Right lung (tissue), 10 donors: ENCODE measurements around the gene BBOF1. TPM values are rescaled to one million over a fixed set of nuclear protein-coding genes. Genes with fewer than 3 reads are reported as not detected.
"Not testable (repeated sequence)": the region's sequence is repeated elsewhere in the genome, so short reads cannot be mapped to it uniquely, and the experiment has no call there.

ENCODE experiments used
- DNase-seq, 2 donors: peaks; one replicate each; pipeline ENCODE4 v3.0.0-alpha.2; 2013
- long read RNA-seq, 8 donors: transcript quantifications; one replicate each; lab custom pipeline, GENCODE V29; 2026
- polyA plus RNA-seq, 5 donors: library from polyadenylated mRNA; unstranded; fragments of 120-200 nt; gene quantifications; one replicate each; pipeline versions ENCODE4 v1.2.1 to v1.2.3, GENCODE V29; 2013; ENCODE audit warnings: inconsistent platforms in 1 of 5, low replicate concordance in 1 of 5; ENCODE audit not compliant: insufficient read length in 5 of 5, insufficient read depth in 1 of 5

The BBOF1 gene, protein sequence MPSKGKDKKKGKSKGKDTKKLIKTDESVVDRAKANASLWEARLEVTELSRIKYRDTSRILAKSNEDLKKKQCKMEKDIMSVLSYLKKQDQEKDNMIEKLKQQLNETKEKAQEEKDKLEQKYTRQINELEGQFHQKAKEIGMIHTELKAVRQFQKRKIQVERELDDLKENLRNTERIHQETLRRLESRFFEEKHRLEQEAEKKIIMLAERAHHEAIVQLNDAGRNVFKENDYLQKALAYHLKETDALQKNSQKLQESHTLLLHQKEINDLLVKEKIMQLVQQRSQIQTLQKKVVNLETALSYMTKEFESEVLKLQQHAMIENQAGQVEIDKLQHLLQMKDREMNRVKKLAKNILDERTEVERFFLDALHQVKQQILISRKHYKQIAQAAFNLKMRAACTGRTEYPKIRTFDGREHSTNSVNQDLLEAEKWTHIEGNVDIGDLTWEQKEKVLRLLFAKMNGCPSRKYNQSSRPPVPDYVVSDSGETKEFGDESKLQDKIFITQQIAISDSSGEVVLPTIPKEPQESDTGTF
- 10 to 100 TPM; 13.1 to 35.2 (median 15.5) TPM for polyA plus RNA-seq
- long read RNA-seq, donor 1, result 0 reads
- long read RNA-seq, donor 2, result 0 reads
- long read RNA-seq, donor 3, partial matches to known transcripts, result 6 of 7 reads
- long read RNA-seq, donor 3, other reads (novel, unspliced or antisense), result 0 of 7 reads
- long read RNA-seq, donor 4, partial matches to known transcripts, result 9 of 10 reads
- long read RNA-seq, donor 4, other reads (novel, unspliced or antisense), result 0 of 10 reads
- long read RNA-seq, donor 5, result 0 reads
- long read RNA-seq, donor 6, result 0 reads
- long read RNA-seq, donor 7, partial matches to known transcripts, result 0 of 11 reads
- long read RNA-seq, donor 7, other reads (novel, unspliced or antisense), result 11 of 11 reads
- long read RNA-seq, donor 8, partial matches to known transcripts, result 0 of 2 reads
- long read RNA-seq, donor 8, other reads (novel, unspliced or antisense), result 0 of 2 reads

DNA sequence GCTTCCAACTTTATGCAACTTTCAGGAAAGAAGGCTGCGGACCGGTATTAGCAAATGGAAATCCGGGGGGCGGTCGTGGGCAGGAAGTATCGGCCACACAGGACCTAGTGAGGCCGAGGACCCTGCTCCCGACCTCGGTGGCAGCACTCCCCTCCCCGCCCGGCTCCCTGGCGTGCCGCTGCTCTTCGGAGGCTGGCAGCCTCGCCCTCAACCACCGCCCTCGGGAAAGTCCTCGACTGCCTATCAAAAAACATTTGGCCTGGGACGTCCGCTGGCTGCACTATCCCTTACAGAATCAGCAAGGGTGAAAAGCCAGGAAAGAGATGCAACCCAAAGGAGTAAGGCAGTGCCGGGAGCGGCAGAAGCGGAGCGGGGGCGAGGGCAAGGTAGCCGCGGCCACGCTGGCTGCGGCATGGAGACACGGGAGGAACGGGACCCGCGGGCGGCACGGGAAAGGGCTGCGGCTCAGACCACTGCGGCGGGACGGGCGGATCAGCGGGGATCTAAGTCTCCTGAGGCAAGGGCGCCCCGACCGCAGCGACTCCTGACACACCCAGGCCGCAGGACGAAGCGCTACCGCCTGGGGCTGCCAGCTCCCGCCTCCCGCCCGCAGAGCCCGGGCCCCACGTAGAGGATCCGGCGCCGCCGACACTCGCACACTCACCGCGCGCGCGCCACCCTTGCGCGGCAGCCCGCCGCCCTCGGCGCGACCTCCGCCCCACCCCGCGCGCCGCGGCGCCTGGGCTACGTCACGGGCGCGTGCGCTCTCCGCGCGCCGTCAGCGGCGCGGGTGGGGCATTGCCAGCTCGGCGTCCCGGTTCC, at the start of gene BBOF1, which contains the start of gene ENTPD5:
TSS of gene BBOF1 (plus strand) at position 764 of the 822 bp plus-strand sequence. CDS start 130 bp downstream, outside the sequence.
TSS of gene ENTPD5 (minus strand) at position 703 of the 822 bp plus-strand sequence. CDS start 31,186 bp downstream, outside the sequence.
- DNase-seq, result peak; percentile 89 to 90

DNA sequence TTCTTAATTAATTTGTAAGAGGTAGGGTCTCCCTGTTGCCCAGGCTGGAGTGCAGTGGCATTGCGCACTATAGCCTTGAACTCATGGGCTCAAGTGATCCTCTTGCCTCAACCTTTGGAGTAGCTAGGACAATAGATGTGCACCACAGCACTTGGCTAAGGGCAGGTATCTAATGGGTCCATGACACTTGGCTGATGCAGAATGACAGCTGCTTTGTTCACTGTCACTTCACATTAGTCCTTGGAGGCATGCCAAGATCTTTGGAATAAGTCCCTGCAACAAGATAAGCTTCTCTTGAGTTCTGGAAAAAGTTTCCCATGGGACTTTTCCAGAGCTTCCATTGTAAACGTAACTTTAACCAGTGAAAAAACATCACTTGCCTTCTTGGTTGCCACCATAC, 45.7 kb upstream of the BBOF1 start:
- no peak for DNase-seq

DNA sequence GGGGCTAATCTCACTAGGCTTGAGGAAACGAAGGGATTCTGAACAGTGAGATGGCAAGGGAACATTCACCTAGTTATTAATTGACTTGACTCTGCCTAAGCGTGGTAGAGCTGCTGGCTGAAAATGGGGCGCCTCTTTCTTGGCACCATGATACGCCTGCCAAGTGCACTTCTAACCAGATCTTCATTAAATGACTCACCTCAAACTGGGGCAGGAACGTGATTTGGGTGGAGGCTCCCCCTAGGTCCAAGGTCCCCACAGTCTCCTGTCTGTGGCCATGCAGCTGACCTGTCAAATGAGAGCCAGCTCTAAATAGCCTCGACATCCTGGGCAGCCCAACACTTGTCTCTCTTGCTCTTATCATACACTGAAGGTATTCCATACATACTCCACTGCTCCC, 43.0 kb upstream of the BBOF1 start:
- DNase-seq, result no peak

DNA sequence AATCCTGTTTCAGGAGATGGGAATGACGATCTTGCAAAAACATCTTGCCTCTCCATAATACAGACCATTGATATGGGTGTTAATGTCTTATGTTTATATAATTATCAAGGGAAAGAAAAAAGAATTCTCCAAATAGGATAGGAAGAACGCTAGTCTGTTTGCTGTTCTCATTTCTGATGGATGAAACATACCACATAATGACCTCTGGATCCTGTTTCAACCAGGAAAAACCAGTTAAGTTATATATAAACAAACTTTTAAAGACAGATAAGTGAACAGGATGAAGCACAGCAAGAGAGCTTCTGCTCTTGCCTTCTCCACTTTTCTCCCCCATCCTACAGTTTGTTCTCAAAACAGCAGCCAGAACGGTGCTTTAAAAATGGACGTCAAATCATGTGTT, 41.3 kb upstream of the BBOF1 start:
- no peak for DNase-seq

DNA sequence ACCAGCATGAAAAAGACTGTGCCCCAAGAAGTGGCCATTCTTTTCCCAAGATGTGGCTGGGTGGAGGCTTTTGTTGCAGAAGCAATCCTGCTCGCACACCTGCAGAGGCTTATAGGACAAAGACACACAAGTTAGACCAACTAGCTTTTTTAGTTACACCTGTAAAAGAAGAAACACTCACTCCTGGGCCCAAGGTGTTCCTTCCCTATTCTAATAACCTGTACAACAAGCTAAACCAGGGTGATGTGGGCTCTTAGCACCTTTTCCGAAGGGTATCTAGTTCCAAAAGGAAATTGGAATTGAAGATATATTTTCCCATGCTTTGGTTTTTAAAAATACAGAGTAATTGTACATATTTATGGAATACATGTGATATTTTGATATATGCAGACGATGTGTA, 31.1 kb upstream of the BBOF1 start:
- DNase-seq, result no peak

DNA sequence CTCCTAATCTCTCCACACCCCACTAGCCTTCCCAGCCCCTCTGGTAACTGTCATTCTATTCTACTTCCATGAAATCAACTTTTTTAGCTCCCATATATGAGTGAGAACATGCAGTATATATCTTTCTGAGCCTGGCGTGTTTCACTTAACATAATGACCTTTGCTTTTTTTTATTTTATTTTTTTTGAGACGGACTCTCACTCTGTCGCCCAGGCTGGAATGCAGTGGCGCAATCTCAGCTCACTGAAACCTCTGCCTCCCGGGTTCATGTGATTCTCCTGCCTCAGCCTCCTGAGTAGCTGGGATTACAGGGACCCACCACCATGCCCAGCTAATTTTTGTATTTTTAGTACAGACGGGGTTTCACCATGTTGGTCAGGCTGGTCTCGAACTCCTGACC, 30.5 kb upstream of the BBOF1 start:
- DNase-seq, result not testable (repeated sequence)

DNA sequence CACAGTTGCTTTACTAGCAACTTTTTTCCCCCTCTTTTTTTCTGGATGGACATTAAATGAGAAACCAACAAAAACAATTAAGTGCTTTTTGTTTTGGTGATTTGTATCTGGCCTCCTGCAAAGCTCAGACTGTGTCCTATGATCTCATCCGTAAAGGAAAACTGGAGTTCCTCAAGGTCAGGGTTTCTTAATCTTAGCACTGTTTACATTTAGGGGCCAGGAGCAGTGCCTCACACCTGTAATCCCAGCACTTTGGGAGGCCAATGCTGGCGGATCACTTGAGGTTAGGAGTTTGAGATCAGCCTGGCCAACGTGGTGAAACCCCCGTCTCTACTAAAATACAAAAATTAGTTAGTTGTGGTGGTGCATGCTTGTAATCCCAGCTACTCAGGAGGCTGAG, 28.1 kb upstream of the BBOF1 start:
- DNase-seq, result no peak

DNA sequence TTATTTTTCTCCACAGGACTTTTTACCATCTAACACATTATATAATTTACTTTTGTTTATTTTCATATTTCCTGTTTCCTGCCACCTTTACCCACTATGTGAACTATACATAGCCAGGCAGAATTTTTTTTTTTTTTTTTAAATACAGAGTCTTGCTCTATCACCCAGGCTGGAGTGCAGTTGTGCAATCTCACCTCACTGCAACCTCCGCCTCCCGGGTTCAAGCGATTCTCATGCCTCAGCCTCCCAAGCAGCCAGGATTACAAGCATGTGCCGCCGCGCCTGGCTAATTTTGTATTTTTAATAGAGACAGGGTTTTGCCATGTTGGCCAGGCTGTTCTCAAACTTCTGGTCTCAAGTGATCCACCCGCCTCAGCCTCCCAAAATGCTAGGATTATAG, 24.2 kb upstream of the BBOF1 start:
- not testable (repeated sequence) for DNase-seq

DNA sequence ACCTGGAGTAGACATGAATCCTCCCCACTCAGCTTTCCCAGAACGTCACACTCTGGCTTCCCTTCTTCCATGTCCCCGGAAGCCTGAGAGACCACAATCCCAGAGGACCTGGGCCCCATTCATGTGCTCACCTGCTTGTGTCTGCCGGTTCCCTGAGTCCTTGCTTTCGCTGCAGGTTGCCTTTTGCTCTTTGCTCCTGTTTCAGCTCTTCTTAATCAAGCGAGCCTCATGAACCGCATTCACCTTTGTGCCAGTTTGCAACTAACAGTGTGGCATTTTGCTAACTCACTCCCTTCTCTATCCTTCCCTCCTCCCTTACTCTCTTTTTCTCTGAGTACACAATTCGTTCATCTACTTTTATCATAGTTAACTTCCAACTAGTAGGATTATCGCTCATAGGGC, 23.2 kb upstream of the BBOF1 start:
- no peak for DNase-seq

DNA sequence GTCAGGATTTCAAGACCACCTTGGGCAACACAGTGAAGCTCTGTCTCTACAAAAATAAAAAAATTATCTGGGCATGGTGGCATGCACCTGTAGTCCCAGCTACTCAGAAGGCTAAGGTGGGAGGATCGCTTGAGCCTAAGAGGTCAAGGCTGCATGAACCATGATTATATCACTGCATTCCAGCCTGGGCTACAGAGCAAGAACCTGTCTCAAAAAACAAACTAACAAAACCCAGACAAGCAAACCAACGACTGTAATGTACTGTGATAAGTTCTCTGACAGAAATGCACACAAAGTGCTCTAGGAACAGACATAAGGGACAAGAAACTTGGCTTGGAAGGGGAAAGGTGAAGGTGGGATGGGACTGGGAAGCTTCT, 22.4 kb upstream of the BBOF1 start:
- no peak for DNase-seq

DNA sequence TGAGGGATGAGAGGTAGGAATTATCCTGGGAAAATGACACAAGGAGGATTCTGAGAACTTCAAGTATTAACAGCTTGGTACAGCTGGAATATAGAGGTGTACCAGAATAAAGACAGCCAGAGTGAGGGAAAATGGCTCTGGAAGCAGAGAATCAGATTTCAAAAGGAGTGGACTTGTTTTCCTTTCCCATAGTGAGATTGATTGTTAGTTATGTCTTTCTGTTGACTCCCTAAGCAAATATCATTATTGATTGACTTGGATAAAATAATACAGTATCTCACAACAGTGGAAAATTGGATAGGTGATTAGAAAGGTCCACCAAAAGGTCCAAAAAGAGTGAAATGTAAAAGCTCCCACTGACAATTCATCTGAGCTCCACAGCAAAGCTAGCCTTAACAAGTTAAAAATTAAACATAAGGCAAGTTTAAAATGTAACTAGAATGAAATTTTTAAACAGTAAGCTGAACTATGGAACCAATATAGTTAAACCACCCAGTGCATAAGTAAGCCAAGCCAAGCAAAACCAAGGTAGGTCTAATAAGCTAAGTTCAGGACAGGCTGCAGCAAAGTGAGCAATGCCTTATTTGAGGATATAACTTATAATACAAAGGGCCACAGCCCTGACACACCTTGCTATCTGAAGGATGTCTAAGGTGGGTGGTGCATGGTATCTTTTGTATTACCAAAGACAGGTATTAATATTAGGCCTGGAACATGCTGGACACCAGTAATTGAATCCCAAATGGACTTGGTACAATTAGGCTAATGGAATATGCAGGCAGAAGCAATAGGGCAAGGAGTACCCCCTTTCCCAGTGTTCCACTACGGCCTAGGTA, 21.8 kb upstream of the BBOF1 start:
- DNase-seq, result no peak

DNA sequence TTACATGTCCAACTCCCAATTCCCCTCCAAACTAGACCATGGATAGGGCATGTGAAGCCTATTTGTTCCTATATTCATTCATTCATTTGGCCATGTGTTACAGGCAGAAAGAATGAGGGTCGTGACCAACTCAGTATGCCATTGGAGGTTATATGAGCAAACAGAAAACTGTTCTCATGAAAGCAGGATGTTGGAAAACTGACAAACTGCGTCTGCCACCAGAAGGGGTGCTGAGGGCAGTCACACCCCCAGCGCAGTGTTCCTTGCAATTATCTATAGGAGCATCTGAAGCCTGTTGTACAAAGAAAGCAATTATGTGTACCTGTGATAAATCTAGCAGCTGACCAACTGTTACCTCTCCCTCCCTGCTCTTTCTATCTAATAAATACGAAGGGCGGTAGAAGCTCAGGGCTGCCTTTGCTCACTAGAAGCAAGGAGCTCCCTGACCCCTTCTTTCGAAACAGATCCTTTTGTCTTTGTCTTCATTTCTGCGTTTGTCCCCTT, 21.2 kb upstream of the BBOF1 start:
- no peak for DNase-seq

DNA sequence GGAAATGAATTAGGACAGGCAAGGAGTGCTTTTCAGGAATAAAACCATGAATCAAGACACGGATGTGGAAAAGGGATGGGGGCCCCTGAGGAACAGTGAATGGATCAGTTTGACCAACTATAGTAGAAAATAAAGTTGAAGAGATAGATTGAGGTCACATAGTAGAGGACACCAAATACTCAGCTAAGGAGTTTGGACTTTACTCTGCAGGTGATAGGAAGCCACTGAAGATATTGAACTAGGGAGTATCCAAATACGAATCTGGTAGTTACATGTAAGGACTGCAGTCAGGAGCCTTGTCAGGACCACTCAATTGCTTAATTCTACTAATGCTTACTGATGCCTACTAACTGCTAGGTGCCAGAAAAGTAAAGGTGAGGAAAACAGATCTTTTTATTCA, 20.4 kb upstream of the BBOF1 start:
- no peak for DNase-seq

DNA sequence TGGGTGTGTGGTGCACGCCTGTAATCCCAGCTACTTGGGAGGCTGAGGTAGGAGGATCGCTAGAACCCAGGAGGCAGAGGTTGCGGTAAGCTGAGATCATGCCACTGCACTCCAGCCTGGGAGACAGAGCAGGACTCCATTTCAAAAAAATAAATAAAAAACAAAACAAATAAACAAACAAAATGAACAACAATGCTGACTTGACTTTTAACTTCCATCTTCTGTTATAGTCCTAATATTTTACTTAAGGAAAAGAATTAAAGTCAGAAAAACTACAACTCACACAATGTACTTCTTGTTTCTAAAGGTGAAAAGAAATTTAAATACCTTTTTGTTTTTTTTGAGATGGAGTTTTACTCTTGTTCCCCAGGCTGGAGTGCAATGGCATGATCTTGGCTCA, 13.5 kb upstream of the BBOF1 start:
- DNase-seq, result not testable (repeated sequence)

DNA sequence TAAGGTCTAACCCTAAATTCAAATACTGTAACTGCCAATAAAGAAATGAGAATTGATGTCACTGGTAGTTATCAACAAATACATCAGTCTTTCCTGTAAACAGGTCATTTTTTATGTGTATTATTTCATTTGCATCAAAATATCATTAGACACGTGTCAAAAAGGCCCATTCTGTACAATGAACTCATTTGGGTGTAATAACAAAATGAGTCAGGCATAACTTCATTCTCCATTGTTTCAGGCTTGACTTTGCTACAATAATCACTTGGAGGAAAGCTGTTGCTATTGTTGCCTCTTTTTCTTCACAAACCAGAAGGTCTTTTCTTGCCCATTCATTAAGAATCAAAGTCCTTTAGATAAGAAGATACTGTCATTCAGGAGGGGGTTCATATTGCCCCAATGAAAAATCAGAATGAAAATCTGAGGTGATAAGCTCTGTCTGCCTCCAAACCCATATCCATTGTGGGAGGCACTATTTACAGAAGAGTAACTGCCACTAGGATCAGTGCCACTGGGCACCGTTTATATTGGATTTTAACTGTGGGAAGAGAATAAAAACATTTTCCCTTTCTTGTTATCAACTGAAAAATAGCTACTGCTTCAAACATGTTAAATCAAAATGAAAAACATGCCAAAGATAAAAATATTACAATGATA, 10.2 kb upstream of the BBOF1 start:
- DNase-seq, result no peak

DNA sequence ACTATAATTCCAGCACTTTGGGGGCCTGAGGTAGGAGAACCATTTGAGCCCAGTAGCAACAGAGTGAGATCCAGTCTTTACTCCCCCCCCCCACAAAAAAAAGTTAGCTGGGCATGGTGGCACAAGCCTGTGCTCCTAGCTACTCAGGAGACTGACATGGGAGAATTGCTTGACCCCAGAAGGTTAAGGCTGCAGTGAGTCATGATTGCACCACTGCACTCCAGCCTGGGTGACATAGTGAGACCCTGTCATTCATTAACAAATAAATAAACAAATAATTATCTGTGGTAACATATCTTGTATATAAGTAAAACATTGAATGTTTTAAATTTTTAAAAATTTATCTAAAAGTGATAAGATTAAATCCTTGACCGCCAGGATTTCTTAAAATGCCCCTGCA, 4.8 kb upstream of the BBOF1 start:
- no peak for DNase-seq

DNA sequence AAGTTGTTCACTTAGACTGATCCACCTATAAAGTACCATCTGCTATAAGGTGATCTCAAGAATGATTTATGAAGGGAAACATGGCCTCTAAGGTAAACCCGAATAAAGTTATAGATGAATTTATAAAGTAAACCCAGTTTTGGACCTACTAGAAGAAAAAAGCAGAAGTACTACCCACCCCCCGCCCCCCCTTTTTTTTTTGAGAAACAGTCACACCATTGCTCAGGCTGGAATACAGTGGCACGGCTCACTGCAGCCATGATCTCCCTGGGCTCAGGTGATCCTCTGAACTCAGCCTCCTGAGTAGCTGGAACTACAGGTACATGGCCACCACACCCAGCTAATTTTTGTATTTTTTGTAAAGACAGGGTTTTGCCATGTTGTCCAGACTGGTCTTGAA, 4.0 kb upstream of the BBOF1 start:
- DNase-seq, result no peak

DNA sequence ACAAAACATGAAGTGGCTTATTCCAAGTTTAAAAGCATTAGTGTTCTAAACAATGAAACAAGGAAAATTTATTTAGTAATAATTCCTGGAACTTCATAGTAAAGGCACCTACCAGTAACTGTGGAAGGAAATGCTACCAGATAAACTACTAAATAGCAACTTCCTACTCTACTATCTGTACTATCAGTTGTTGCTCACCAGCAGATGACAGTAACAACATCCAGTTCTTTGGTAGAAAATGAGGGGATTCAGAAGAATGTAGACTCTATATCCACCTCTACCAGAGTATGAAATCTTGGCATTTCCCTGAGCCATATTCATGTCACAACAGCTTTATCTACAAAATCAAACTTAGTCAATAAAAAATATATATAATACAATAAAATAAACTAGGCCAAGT, 3.2 kb upstream of the BBOF1 start:
- DNase-seq, result no peak

DNA sequence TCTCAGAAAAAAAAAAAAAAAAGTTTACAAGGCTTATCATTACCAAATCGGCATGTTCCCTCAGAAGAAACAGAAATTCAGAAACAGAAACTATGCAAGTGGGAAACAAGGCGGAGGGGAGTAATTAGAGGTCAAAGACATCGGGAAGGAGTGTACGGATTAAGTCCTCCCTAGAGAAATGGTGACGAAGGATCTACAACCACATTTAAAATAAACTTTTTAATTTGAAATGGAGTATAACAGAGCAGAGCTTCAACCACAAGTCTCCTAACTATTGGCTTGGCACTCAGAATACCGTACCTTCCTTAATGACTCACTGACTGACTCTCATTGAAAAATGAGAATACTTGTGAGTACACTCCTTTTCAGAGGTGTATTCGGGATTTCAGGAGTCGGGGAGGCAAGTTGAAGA, 969 bp upstream of the BBOF1 start:
- DNase-seq, result peak in 1 of 2 donors; percentile 56
